Gastrocnemius medialis (tissue), 4 donors: ENCODE measurements around the gene TSC22D3.

ENCODE experiments used
- CTCF ChIP-seq, 5 experiments: fragments of 450-650 bp in 3 of 5; fragments of 200-600 bp in 2 of 5; sonication (generic) in 2 of 5; IDR thresholded peaks in 4 of 5; conservative IDR thresholded peaks in 1 of 5; 1 replicate in 4 of 5; 2 replicates in 1 of 5; pipeline ENCODE4 v1.5.1; 2016 to 2019; ENCODE audit warnings: antibody characterized with exemption in 5 of 5, mild to moderate bottlenecking in 3 of 5, moderate library complexity in 3 of 5
- POLR2A ChIP-seq, 2 donors: fragments of 450-650 bp; IDR thresholded peaks; one replicate each; pipeline ENCODE4 v1.6.1; 2017; ENCODE audit warnings: antibody characterized with exemption in 2 of 2, mild to moderate bottlenecking in 2 of 2, moderate library complexity in 2 of 2

GRCh38 chrX:107764845-107765608 is 10.6 kb downstream of the TSC22D3 start:
- TF ChIP-seq CTCF (IDR thresholded peaks at IDR 0.05 in 4 of 5, conservative IDR thresholded peaks at IDR 0.05 in 1 of 5) (no peak), POLR2A (IDR thresholded peaks at IDR 0.05) (no peak)
